TTC549 (cell line): ENCODE measurements around the gene ZBTB49.

ENCODE experiments used
- FAIRE-seq: peaks from 2 replicates; lab custom pipeline; 2012; peaks lifted over from hg19 to GRCh38; lab: Jason Lieb, UNC

Gene ZBTB49

GRCh38 chr4:4284827-4285618 lies 5.0 kb upstream of the ZBTB49 start:
- FAIRE-seq, result no peak

GRCh38 chr4:4288098-4288497 lies 2.0 kb upstream of the ZBTB49 start:
- no peak for FAIRE-seq

GRCh38 chr4:4289055-4289454 lies 996 bp upstream of the ZBTB49 start:
- no peak for FAIRE-seq

GRCh38 chr4:4289597-4289940 lies 482 bp upstream of the ZBTB49 start:
- FAIRE-seq, result no peak

GRCh38 chr4:4293279-4293678 lies 3.2 kb downstream of the ZBTB49 start:
- FAIRE-seq, result no peak

GRCh38 chr4:4296283-4296846 lies 6.3 kb downstream of the ZBTB49 start:
- FAIRE-seq, result no peak

GRCh38 chr4:4299006-4299405 lies 9.0 kb downstream of the ZBTB49 start:
- FAIRE-seq, result no peak

GRCh38 chr4:4302001-4302400 lies 11.9 kb downstream of the ZBTB49 start:
- FAIRE-seq, result no peak

- no peak for FAIRE-seq
Measured at GRCh38 chr4:4302416-4302815, 12.4 kb downstream of the ZBTB49 start.

- no peak for FAIRE-seq
Measured at GRCh38 chr4:4306920-4307319, 16.9 kb downstream of the ZBTB49 start.

GRCh38 chr4:4308800-4309441 lies 18.9 kb downstream of the ZBTB49 start:
- no peak for FAIRE-seq

- FAIRE-seq, result no peak
Measured at GRCh38 chr4:4311193-4311592, 21.1 kb downstream of the ZBTB49 start.

GRCh38 chr4:4315461-4316149 lies 25.6 kb downstream of the ZBTB49 start:
- FAIRE-seq, result no peak

- no peak for FAIRE-seq
Measured at GRCh38 chr4:4316150-4316495, 26.1 kb downstream of the ZBTB49 start.

- no peak for FAIRE-seq
Measured at GRCh38 chr4:4317496-4318232, 27.6 kb downstream of the ZBTB49 start.

- FAIRE-seq, result no peak
Measured at GRCh38 chr4:4320528-4320927, 30.5 kb downstream of the ZBTB49 start.

GRCh38 chr4:4320951-4321714 lies 31.1 kb downstream of the ZBTB49 start:
- FAIRE-seq, result no peak

- FAIRE-seq, result no peak
Measured at GRCh38 chr4:4321951-4322688, 32.1 kb downstream of the ZBTB49 start.

- FAIRE-seq, result no peak
Measured at GRCh38 chr4:4323705-4324534, 33.9 kb downstream of the ZBTB49 start.

GRCh38 chr4:4325321-4325720 lies 35.3 kb downstream of the ZBTB49 start:
- no peak for FAIRE-seq
